HG03457 (cell line): ENCODE data around the gene PRKAG2.
"Not testable (repeated sequence)": the region's sequence is repeated elsewhere in the genome, so short reads cannot be mapped to it uniquely, and the experiment has no call there.

ENCODE experiments used
- ATAC-seq: cut with Tn5 transposase; IDR thresholded peaks from one replicate; pipeline ENCODE4 v1.9.1; 2021; ENCODE audit warnings: moderate number of reproducible peaks; ENCODE audit not compliant: unreplicated experiment

PRKAG2 gene

GRCh38 chr7:151806204-151806603, 70.7 kb downstream of the PRKAG2 start:
- ATAC-seq, result no peak

- ATAC-seq, result no peak
Measured at GRCh38 chr7:151805191-151805590, 71.7 kb downstream of the PRKAG2 start.

- ATAC-seq, result no peak
Measured at GRCh38 chr7:151804756-151805155, 72.2 kb downstream of the PRKAG2 start.

GRCh38 chr7:151803841-151804240, 73.1 kb downstream of the PRKAG2 start:
- ATAC-seq, result no peak

GRCh38 chr7:151802469-151802846, 74.5 kb downstream of the PRKAG2 start:
- no peak for ATAC-seq

GRCh38 chr7:151801782-151802468, 75.0 kb downstream of the PRKAG2 start:
- no peak for ATAC-seq

- ATAC-seq, result no peak
Measured at GRCh38 chr7:151801291-151801690, 75.6 kb downstream of the PRKAG2 start.

GRCh38 chr7:151800861-151801260, 76.1 kb downstream of the PRKAG2 start:
- ATAC-seq, result no peak

GRCh38 chr7:151800391-151800790, 76.5 kb downstream of the PRKAG2 start:
- ATAC-seq, result no peak

- ATAC-seq, result no peak
Measured at GRCh38 chr7:151799506-151799905, 77.4 kb downstream of the PRKAG2 start.

GRCh38 chr7:151798851-151799448, 78.0 kb downstream of the PRKAG2 start:
- ATAC-seq, result no peak

GRCh38 chr7:151797667-151798307, 79.1 kb downstream of the PRKAG2 start:
- not testable (repeated sequence) for ATAC-seq

GRCh38 chr7:151796871-151797537, 79.9 kb downstream of the PRKAG2 start:
- no peak for ATAC-seq

- ATAC-seq, result no peak
Measured at GRCh38 chr7:151796091-151796870, 80.6 kb downstream of the PRKAG2 start.

GRCh38 chr7:151795168-151795811, 81.6 kb downstream of the PRKAG2 start:
- ATAC-seq, result no peak

- no peak for ATAC-seq
Measured at GRCh38 chr7:151794508-151795167, 82.3 kb downstream of the PRKAG2 start.

GRCh38 chr7:151793991-151794507, 82.9 kb downstream of the PRKAG2 start:
- ATAC-seq, result no peak

GRCh38 chr7:151793531-151793951, 83.4 kb downstream of the PRKAG2 start:
- no peak for ATAC-seq

- ATAC-seq, result no peak
Measured at GRCh38 chr7:151792636-151793035, 84.3 kb downstream of the PRKAG2 start.

- ATAC-seq, result no peak
Measured at GRCh38 chr7:151792086-151792485, 84.8 kb downstream of the PRKAG2 start.
